ENCODE data around the gene RAPGEF4. TPM values are rescaled to one million over a fixed set of nuclear protein-coding genes. Genes with fewer than 3 reads are reported as not detected.

Gene RAPGEF4
- total RNA-seq, 4 donors from 2014 or later: 16.1 to 26.2 (median 21.3) TPM

GRCh38 chr2:173040729-173041128, 305.1 kb downstream of the RAPGEF4 start:
- TF ChIP-seq POLR2A (IDR thresholded peaks at IDR 0.05): no peak
- no peak for TF ChIP-seq CTCF (IDR thresholded peaks at IDR 0.05)
- Histone ChIP-seq H3K27ac (no peak overlapping the region), H3K36me3 (no peaks in the 10 kb centered on the region), H3K27me3 (no peaks in the 10 kb centered on the region), H3K4me1 (peaks cover 0 to 10% of the 10 kb centered on the region in 2 donors), H3K9me3 (no peaks in the 10 kb centered on the region), H3K4me3 (no peak overlapping the region)
- DNase-seq: no peak
- intact Hi-C loops (cut with DNase I; ENCODE audit: low total_unique reads): no loop called here

GRCh38 chr2:173043476-173043875, 307.8 kb downstream of the RAPGEF4 start:
- DNase-seq: no peak
- Histone ChIP-seq H3K27ac (peak overlapping the region; percentile 51 to 60), H3K36me3 (no peaks in the 10 kb centered on the region), H3K9me3 (no peaks in the 10 kb centered on the region), H3K4me1 (peaks cover 0 to 6% of the 10 kb centered on the region in 2 donors), H3K4me3 (no peak overlapping the region), H3K27me3 (no peaks in the 10 kb centered on the region)
- no peak for TF ChIP-seq POLR2A (IDR thresholded peaks at IDR 0.05)
- no peak for TF ChIP-seq CTCF (IDR thresholded peaks at IDR 0.05)
- intact Hi-C loops (cut with DNase I; ENCODE audit: low total_unique reads): no loop called here

DNA sequence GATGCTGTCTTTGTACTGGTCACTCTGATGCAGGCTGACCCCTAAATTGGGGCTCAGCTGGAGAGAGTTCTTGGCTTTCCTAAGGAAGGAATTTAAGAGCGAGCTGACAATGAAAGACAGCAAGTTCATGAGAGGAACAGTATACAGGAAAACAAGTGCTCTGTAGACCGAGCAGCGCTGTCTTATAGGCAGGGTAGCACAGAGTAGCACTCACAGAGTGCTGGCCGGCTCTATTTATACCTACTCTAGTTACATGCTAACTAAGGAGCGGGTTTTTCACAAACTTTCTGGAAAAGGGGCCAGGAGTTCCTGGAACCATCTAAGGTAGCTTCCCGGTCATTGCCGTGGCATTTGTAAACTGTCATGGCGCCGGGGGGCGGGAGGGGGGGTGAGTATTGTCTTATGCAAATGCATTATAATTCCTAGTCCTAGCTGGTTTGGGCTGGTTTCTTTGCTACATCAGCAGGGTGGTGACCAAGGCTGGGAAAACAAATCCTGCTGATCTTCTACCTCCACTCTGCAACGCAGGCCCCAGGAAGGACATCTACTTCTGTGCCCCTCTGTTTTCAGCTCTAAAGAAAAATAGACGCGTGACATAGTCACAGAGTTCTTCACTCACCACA, 308.4 kb downstream of the RAPGEF4 start:
- intact Hi-C loops (cut with DNase I; ENCODE audit: low total_unique reads): no loop called here
- no peak for DNase-seq
- no peaks in the 10 kb centered on the region for H3K9me3 ChIP-seq
- H3K4me1 ChIP-seq: peaks cover 0 to 6% of the 10 kb centered on the region in 2 donors
- no peaks in the 10 kb centered on the region for H3K36me3 ChIP-seq
- no peaks in the 10 kb centered on the region for H3K27me3 ChIP-seq
- peak overlapping the region; percentile 51 to 60 for H3K27ac ChIP-seq
- H3K4me3 ChIP-seq: no peak overlapping the region
- TF ChIP-seq CTCF (IDR thresholded peaks at IDR 0.05) (no peak), POLR2A (IDR thresholded peaks at IDR 0.05) (no peak)

- Histone ChIP-seq H3K4me3 (no peak overlapping the region), H3K27ac (peak overlapping the region; percentile 51 to 60), H3K9me3 (no peaks in the 10 kb centered on the region), H3K36me3 (no peaks in the 10 kb centered on the region), H3K27me3 (no peaks in the 10 kb centered on the region), H3K4me1 (peaks cover 0 to 6% of the 10 kb centered on the region in 2 donors)
- no peak for TF ChIP-seq CTCF (IDR thresholded peaks at IDR 0.05)
- no peak for TF ChIP-seq POLR2A (IDR thresholded peaks at IDR 0.05)
- no peak for DNase-seq
- intact Hi-C loops (cut with DNase I; ENCODE audit: low total_unique reads): no loop called here
These were observed 309.0 kb downstream of the RAPGEF4 start for GRCh38 chr2:173044686-173045085.

DNA sequence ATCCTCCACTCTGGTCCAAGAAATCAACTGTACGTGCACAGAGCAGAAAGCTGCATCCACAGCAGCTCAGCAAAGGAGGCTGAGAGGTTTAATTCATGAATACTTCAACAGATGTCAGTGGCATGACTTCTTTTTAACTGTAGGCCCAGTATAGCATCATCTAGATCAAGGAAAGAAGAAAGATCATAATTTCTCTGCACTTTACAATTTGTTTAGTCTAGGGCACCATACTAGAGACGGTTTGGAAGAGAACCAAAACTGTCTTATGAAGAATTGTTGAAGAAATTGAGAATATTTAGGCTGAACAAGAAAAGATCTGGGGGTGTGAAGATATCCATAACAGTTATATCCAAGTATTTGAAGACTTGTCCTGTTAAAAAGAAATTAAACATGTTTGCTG, 309.5 kb downstream of the RAPGEF4 start:
- H3K4me3 ChIP-seq: no peak overlapping the region
- peak overlapping the region; percentile 51 to 60 for H3K27ac ChIP-seq
- intact Hi-C loops (cut with DNase I; ENCODE audit: low total_unique reads): no loop called here
- H3K36me3 ChIP-seq: no peaks in the 10 kb centered on the region
- no peak for TF ChIP-seq POLR2A (IDR thresholded peaks at IDR 0.05)
- no peak for TF ChIP-seq CTCF (IDR thresholded peaks at IDR 0.05)
- H3K4me1 ChIP-seq: peaks cover 0 to 10% of the 10 kb centered on the region in 2 donors
- no peaks in the 10 kb centered on the region for H3K27me3 ChIP-seq
- no peaks in the 10 kb centered on the region for H3K9me3 ChIP-seq
- no peak for DNase-seq
